Tibial artery (tissue), 4 donors: ENCODE data around the gene KCND1.

ENCODE experiments used
- DNase-seq, 2 donors: peaks; one replicate each; pipeline ENCODE4 v3.0.0-alpha.2; 2019
- H3K27ac ChIP-seq, 2 donors: fragments of 200-600 bp; sonication (generic) in 1 of 2; 1 replicate in 1 of 2; 2 replicates in 1 of 2; pipeline ENCODE4 v1.5.1; 2018 to 2019; ENCODE audit warnings: mild to moderate bottlenecking in 1 of 2
- H3K27me3 ChIP-seq, 2 donors: fragments of 200-600 bp; sonication (generic) in 1 of 2; one replicate each; pipeline versions ENCODE4 v1.5.1 to v1.6.0; 2016 to 2019
- H3K36me3 ChIP-seq, 3 donors: fragments of 200-600 bp; sonication (generic) in 2 of 3; one replicate each; pipeline ENCODE4 v1.5.1; 2016 to 2019; ENCODE audit warnings: mild to moderate bottlenecking in 2 of 3
- H3K4me1 ChIP-seq, 4 donors: fragments of 200-600 bp; sonication (generic) in 2 of 4; 1 replicate in 3 of 4; 2 replicates in 1 of 4; pipeline ENCODE4 v1.5.1; 2016 to 2019
- H3K4me3 ChIP-seq, 2 donors: fragments of 200-600 bp; sonication (generic) in 1 of 2; 1 replicate in 1 of 2; 2 replicates in 1 of 2; pipeline ENCODE4 v1.5.1; 2018 to 2019; ENCODE audit warnings: mild to moderate bottlenecking in 2 of 2
- H3K9me3 ChIP-seq, 3 donors: fragments of 200-600 bp; sonication (generic) in 1 of 3; one replicate each; pipeline ENCODE4 v1.5.1; 2016 to 2019
- CTCF ChIP-seq, 2 experiments: fragments of 200-600 bp in 1 of 2; fragments of 450-650 bp in 1 of 2; IDR thresholded peaks; one replicate each; pipeline ENCODE4 v1.5.1; 2017 to 2019; ENCODE audit warnings: antibody characterized with exemption in 2 of 2, mild to moderate bottlenecking in 1 of 2, moderate library complexity in 1 of 2
- intact Hi-C: fragments of 100-400 bp; cut with DNase I; formaldehyde crosslinking; loops from one replicate; pipeline ENCODE4 v1.15.0; 2023; ENCODE audit warnings: low total_unique reads

KCND1 gene

DNA sequence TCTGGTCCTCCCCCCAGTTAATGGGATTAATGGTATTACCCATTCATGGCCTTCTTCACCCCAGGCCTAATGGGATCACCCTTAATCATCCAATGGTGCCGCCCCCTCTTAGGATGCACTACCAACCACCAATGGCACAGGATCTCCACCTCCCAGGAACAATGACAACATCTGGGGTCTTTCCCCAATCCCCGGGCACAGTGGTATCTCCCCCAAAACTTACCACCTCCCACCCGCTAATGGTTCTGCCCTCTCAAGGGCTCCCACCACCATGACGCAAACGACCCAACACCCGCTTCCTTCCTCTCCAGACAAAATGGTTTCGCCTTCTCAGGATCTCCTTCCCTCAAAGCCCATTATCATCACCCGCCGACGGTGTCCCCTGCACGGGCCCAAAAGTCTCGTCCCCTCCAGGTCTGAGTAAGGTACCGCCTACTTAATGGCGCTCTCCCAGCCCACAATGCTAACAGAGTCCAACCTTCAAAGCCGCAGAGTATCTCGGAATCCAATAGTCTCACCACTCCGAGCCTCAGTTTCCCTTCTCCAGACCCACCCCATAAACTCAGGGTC, 30.0 kb upstream of the KCND1 start:
- Histone ChIP-seq H3K4me3 (peak overlapping the region; percentile 72 to 76), H3K27ac (peak overlapping the region; percentile 74)
- intact Hi-C loops, result no loop called here

GRCh38 chrX:49000636-49001035, 29.0 kb upstream of the KCND1 start:
- intact Hi-C loops, result no loop called here
- H3K36me3 ChIP-seq, result peaks cover 0 to 17% (median 8%) of the 10 kb centered on the region in 3 donors
- H3K4me3 ChIP-seq, result no peak overlapping the region
- peaks cover 0 to 10% (median 0%) of the 10 kb centered on the region in 4 donors for H3K4me1 ChIP-seq
- peaks cover 0 to 4% (median 0%) of the 10 kb centered on the region in 3 donors for H3K9me3 ChIP-seq
- no peak for TF ChIP-seq CTCF (IDR thresholded peaks at IDR 0.05)
- H3K27me3 ChIP-seq, result no peaks in the 10 kb centered on the region
- no peak overlapping the region for H3K27ac ChIP-seq
- no peak for DNase-seq

More for the DNA sequence above, 30.0 kb upstream of the KCND1 start:
- Histone ChIP-seq H3K4me1 (peaks cover 0 to 10% (median 0%) of the 10 kb centered on the region in 4 donors), H3K27me3 (no peaks in the 10 kb centered on the region), H3K9me3 (peaks cover 0 to 4% (median 0%) of the 10 kb centered on the region in 3 donors), H3K36me3 (peaks cover 0 to 17% (median 8%) of the 10 kb centered on the region in 3 donors)
- DNase-seq, result peak in 1 of 2 donors; percentile 20
- no peak for TF ChIP-seq CTCF (IDR thresholded peaks at IDR 0.05)

GRCh38 chrX:48999030-48999429, 27.4 kb upstream of the KCND1 start:
- DNase-seq, result no peak
- no peak overlapping the region for H3K4me3 ChIP-seq
- intact Hi-C loops, result no loop called here
- H3K9me3 ChIP-seq, result peaks cover 0 to 4% (median 0%) of the 10 kb centered on the region in 3 donors
- no peaks in the 10 kb centered on the region for H3K27me3 ChIP-seq
- TF ChIP-seq CTCF (IDR thresholded peaks at IDR 0.05), result no peak
- H3K36me3 ChIP-seq, result peaks cover 0 to 24% (median 12%) of the 10 kb centered on the region in 3 donors
- no peak overlapping the region for H3K27ac ChIP-seq
- H3K4me1 ChIP-seq, result peaks cover 0 to 10% (median 0%) of the 10 kb centered on the region in 4 donors

DNA sequence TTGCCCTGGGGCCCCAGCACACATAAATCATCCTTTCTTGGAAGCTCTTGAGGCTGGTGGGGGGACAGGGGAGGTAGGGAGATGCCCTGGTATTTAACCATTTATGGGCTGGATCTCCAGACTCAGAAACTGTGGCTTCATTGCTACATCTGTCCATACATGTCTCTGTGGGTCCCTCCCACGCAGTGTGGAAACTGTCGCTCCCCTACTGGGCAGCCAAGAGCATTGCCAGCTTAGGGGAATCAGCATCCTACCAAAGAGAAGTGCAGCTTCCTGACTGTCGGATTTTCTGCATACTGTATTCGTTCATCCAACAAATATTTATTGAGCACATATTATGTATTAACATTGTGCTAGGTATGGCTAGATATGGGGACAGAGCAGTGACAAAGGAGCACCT, 26.7 kb upstream of the KCND1 start:
- intact Hi-C loops, result no loop called here
- DNase-seq, result no peak
- H3K4me3 ChIP-seq, result no peak overlapping the region
- no peak overlapping the region for H3K27ac ChIP-seq
- peaks cover 0 to 26% (median 16%) of the 10 kb centered on the region in 3 donors for H3K36me3 ChIP-seq
- TF ChIP-seq CTCF (IDR thresholded peaks at IDR 0.05), result no peak
- peaks cover 0 to 4% (median 0%) of the 10 kb centered on the region in 3 donors for H3K9me3 ChIP-seq
- peaks cover 0 to 10% (median 0%) of the 10 kb centered on the region in 4 donors for H3K4me1 ChIP-seq
- H3K27me3 ChIP-seq, result no peaks in the 10 kb centered on the region

- Histone ChIP-seq H3K27ac (no peak overlapping the region), H3K27me3 (no peaks in the 10 kb centered on the region), H3K9me3 (peaks cover 0 to 4% (median 0%) of the 10 kb centered on the region in 3 donors), H3K36me3 (peaks cover 0 to 31% (median 21%) of the 10 kb centered on the region in 3 donors), H3K4me3 (no peak overlapping the region), H3K4me1 (peaks cover 0 to 10% (median 0%) of the 10 kb centered on the region in 4 donors)
- intact Hi-C loops, result no loop called here
- TF ChIP-seq CTCF (IDR thresholded peaks at IDR 0.05), result no peak
- DNase-seq, result no peak
These were observed 26.2 kb upstream of the KCND1 start for GRCh38 chrX:48997865-48998264.
